Neural crest cell (in vitro differentiated cells): ENCODE results near the gene LIN37. TPM values are rescaled to one million over a fixed set of nuclear protein-coding genes. Genes with fewer than 3 reads are reported as not detected.

Experiments
- DNase-seq: peaks from one replicate; pipeline ENCODE4 v3.0.0; 2021; ENCODE audit warnings: low read depth, mixed read lengths, low spot score
- H3K27ac Mint-ChIP-seq: one replicate; pipeline ENCODE4 v1.8.0; 2021; ENCODE audit warnings: mild to moderate bottlenecking, mixed read lengths; ENCODE audit not compliant: unreplicated experiment
- H3K27me3 Mint-ChIP-seq: 2 replicates; pipeline ENCODE4 v1.8.0; 2021; ENCODE audit warnings: low read depth, mild to moderate bottlenecking, mixed read lengths
- H3K36me3 Mint-ChIP-seq: 2 replicates; pipeline ENCODE4 v1.8.0; 2021; ENCODE audit warnings: low read depth, mild to moderate bottlenecking, mixed read lengths
- H3K4me1 Mint-ChIP-seq: 2 replicates; pipeline ENCODE4 v1.8.0; 2021; ENCODE audit warnings: mixed read lengths
- H3K4me3 Mint-ChIP-seq: one replicate; pipeline ENCODE4 v1.8.0; 2021; ENCODE audit warnings: mild to moderate bottlenecking, mixed read lengths
- H3K9me3 Mint-ChIP-seq: 2 replicates; pipeline ENCODE4 v1.8.0; 2021; ENCODE audit warnings: mixed read lengths
- total RNA-seq: library from RNA; stranded (reverse); gene quantifications from 2 replicates; pipeline ENCODE4 v1.2.1, GENCODE V29; 2021
- TF ChIP-seq, protein P1 (sequence below): fragments of 200-600 bp; sonication (generic); conservative IDR thresholded peaks from 2 replicates; pipeline ENCODE4 v1.5.0; 2021; ENCODE audit warnings: antibody characterized with exemption, mild to moderate bottlenecking

Gene LIN37
- total RNA-seq, 1 donor from 2014 or later, result 12.5 TPM

DNA sequence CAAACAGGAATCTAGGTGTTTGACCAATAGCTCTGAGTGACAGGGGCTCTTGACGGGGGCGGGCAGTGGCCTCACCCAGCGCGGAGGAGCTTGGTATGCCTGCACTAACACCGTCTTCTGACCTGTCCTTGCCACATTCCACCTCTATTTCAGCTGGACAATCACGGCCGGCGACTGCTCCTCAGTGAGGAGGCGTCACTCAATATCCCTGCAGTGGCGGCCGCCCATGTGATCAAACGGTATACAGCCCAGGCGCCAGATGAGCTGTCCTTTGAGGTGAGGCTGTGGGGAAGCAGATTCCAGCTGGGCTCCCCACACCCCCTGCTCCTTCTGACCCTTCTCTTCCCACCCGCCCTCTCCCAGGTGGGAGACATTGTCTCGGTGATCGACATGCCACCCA is 31.7 kb downstream of the LIN37 start:
- peaks cover 31% of the 10 kb centered on the region for H3K4me1 Mint-ChIP-seq
- peaks cover 2% of the 10 kb centered on the region for H3K27me3 Mint-ChIP-seq
- no peaks in the 10 kb centered on the region for H3K9me3 Mint-ChIP-seq
- no peak overlapping the region for H3K27ac Mint-ChIP-seq
- no peak for DNase-seq
- H3K4me3 Mint-ChIP-seq, result no peak overlapping the region
- TF ChIP-seq, protein P1, sequence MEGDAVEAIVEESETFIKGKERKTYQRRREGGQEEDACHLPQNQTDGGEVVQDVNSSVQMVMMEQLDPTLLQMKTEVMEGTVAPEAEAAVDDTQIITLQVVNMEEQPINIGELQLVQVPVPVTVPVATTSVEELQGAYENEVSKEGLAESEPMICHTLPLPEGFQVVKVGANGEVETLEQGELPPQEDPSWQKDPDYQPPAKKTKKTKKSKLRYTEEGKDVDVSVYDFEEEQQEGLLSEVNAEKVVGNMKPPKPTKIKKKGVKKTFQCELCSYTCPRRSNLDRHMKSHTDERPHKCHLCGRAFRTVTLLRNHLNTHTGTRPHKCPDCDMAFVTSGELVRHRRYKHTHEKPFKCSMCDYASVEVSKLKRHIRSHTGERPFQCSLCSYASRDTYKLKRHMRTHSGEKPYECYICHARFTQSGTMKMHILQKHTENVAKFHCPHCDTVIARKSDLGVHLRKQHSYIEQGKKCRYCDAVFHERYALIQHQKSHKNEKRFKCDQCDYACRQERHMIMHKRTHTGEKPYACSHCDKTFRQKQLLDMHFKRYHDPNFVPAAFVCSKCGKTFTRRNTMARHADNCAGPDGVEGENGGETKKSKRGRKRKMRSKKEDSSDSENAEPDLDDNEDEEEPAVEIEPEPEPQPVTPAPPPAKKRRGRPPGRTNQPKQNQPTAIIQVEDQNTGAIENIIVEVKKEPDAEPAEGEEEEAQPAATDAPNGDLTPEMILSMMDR, result no peak
- H3K36me3 Mint-ChIP-seq, result peaks cover 3% of the 10 kb centered on the region

DNA sequence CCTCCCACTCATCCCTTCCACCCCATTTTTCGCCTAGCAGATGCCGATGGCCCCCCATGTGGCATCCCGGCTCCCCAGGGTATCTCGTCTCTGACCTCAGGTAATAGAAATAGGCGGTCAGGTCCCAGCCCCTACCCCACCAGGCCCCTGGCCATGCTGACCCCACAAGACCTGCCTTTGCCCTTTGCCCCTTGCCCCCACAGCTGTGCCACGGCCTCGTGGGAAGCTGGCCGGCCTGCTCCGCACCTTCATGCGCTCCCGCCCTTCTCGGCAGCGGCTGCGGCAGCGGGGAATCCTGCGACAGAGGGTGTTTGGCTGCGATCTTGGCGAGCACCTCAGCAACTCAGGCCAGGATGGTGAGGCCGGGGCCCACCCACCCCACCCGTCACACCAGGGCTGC is 32.3 kb downstream of the LIN37 start:
- Mint-ChIP-seq H3K4me1 (peaks cover 28% of the 10 kb centered on the region), H3K27ac (no peak overlapping the region), H3K4me3 (no peak overlapping the region), H3K9me3 (no peaks in the 10 kb centered on the region), H3K36me3 (peaks cover 3% of the 10 kb centered on the region), H3K27me3 (no peaks in the 10 kb centered on the region)
- TF ChIP-seq, protein P1, result no peak
- no peak for DNase-seq

DNA sequence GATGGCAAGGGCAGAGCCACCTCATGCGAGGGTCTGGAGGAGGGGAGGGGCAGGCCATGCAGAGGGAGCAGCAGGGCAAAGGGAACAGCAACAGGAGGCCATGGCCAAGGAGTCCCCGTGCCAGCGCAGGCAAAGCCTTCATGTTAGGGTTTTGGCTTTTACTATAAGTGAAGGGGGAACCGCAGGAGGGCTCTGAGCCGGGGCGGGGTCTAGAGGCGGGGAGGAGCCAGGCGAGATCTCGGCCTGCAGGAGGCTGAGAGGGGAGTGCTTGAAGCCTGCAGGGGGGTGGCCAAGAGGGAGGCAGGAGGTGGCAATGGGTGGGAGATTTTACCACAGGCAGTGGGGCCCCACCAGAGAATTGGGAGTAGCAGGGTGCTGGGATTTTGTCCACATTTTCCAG is 33.3 kb downstream of the LIN37 start:
- Mint-ChIP-seq H3K36me3 (peaks cover 3% of the 10 kb centered on the region), H3K4me1 (peaks cover 21% of the 10 kb centered on the region), H3K9me3 (no peaks in the 10 kb centered on the region), H3K27me3 (no peaks in the 10 kb centered on the region), H3K4me3 (no peak overlapping the region), H3K27ac (no peak overlapping the region)
- no peak for DNase-seq
- TF ChIP-seq, protein P1, result no peak

DNA sequence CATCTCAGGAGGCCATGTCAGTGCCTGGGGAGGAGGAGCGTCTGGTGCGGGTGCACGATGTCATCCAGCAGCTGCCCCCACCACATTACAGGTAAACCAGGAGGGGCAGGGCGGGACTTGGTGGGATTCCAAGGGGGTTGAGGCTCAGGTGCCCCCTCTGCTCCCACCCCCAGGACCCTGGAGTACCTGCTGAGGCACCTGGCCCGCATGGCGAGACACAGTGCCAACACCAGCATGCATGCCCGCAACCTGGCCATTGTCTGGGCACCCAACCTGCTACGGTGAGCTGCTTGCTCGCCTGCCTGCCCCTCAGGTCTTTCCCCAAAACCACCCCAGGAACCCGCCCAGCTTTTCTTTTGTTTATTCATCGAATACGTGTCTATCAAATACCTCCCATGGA is 34.2 kb downstream of the LIN37 start:
- Mint-ChIP-seq H3K4me1 (peaks cover 12% of the 10 kb centered on the region), H3K27ac (no peak overlapping the region), H3K9me3 (no peaks in the 10 kb centered on the region), H3K36me3 (peaks cover 3% of the 10 kb centered on the region), H3K27me3 (no peaks in the 10 kb centered on the region), H3K4me3 (no peak overlapping the region)
- DNase-seq, result no peak
- TF ChIP-seq, protein P1, result no peak

DNA sequence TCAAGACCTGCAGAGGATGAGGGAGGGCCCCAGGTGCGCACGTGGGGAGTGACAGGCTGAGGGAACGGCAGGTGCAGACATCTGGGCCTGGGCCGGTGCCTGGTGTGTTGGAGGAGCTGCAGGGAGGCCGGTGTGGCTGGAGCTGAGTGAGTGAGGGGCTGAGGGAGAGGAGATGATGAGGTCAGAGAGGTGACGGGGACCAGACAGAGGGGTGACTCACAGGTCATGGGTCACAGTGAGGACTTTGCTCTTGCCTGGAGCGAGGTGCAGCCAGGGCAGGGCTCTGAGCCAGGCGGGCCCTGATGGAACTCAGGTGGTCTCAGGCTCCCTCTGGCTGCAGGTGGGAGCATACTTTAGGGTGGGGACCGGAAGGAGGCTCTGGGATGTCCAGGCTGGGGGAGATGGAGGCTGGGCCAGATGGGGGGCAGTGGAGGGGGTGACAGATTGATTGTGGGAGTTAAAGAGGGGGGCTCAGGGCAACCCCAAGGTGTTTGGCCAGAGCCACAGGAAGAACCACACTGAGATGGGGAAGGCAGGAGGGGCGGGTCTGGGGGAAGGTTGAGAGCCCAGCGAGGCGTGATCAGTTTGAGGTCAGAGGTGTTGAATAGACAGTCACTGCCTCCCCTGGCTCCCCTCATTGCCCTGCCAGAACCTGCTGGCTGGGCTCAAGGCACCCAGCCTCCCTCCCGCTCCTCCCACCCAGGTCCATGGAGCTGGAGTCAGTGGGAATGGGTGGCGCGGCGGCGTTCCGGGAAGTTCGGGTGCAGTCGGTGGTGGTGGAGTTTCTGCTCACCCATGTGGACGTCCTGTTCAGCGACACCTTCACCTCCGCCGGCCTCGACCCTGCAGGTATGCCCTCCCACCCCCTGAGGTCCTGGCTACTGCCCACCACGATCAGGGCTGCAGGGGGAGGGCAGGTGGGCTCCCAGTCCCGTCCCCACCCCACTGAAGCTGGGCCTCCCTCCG is 35.4 kb downstream of the LIN37 start:
- DNase-seq, result no peak
- Mint-ChIP-seq H3K27ac (no peak overlapping the region), H3K9me3 (no peaks in the 10 kb centered on the region), H3K4me3 (no peak overlapping the region), H3K4me1 (peaks cover 7% of the 10 kb centered on the region), H3K36me3 (peaks cover 3% of the 10 kb centered on the region), H3K27me3 (no peaks in the 10 kb centered on the region)
- TF ChIP-seq, protein P1, result no peak
